Activated T-helper 1 cell treated with anti-CD3 and anti-CD28 coated beads, Interleukin-12 subunit alpha, Interleukin-12 subunit beta, Interleukin-2, Interleukin-4 antibody, amounts not matched to agents 30 ng/mL and 10 ng/mL and 1 ng/mL, durations not matched to agents 14 hours and 24 hours and 36 hours (primary cell): ENCODE data around the gene DCAF12. TPM values are rescaled to one million over a fixed set of nuclear protein-coding genes. Genes with fewer than 3 reads are reported as not detected.
"Not testable (repeated sequence)": the region's sequence is repeated elsewhere in the genome, so short reads cannot be mapped to it uniquely, and the experiment has no call there.

Experiments used
- DNase-seq: peaks from one replicate; pipeline ENCODE4 v3.0.0; 2021; ENCODE audit warnings: low spot score
- H3K27ac Mint-ChIP-seq: one replicate; pipeline ENCODE4 v1.8.0; 2021; ENCODE audit warnings: mild to moderate bottlenecking, mixed read lengths
- H3K27me3 Mint-ChIP-seq: one replicate; pipeline ENCODE4 v1.8.0; 2022; ENCODE audit warnings: mild to moderate bottlenecking, moderate library complexity, mixed read lengths; ENCODE audit not compliant: insufficient read depth
- H3K36me3 Mint-ChIP-seq: one replicate; pipeline ENCODE4 v1.8.0; 2021; ENCODE audit warnings: low read depth, mixed read lengths
- H3K4me1 Mint-ChIP-seq: one replicate; pipeline ENCODE4 v1.8.0; 2021; ENCODE audit warnings: low read depth, mixed read lengths
- H3K4me3 Mint-ChIP-seq: one replicate; pipeline ENCODE4 v1.8.0; 2021; ENCODE audit warnings: mild to moderate bottlenecking, moderate library complexity, mixed read lengths
- H3K9me3 Mint-ChIP-seq: one replicate; pipeline ENCODE4 v1.8.0; 2021; ENCODE audit warnings: mixed read lengths
- intact Hi-C: fragments of 100-400 bp; cut with micrococcal nuclease; formaldehyde crosslinking; loops from one replicate; pipeline ENCODE4 v1.15.1; 2024
- total RNA-seq: library from RNA; stranded (reverse); gene quantifications from 2 replicates; pipeline ENCODE4 v1.2.3, GENCODE V29; 2022

Gene DCAF12
- total RNA-seq, 1 donor from 2014 or later = 49.7 TPM

DNA sequence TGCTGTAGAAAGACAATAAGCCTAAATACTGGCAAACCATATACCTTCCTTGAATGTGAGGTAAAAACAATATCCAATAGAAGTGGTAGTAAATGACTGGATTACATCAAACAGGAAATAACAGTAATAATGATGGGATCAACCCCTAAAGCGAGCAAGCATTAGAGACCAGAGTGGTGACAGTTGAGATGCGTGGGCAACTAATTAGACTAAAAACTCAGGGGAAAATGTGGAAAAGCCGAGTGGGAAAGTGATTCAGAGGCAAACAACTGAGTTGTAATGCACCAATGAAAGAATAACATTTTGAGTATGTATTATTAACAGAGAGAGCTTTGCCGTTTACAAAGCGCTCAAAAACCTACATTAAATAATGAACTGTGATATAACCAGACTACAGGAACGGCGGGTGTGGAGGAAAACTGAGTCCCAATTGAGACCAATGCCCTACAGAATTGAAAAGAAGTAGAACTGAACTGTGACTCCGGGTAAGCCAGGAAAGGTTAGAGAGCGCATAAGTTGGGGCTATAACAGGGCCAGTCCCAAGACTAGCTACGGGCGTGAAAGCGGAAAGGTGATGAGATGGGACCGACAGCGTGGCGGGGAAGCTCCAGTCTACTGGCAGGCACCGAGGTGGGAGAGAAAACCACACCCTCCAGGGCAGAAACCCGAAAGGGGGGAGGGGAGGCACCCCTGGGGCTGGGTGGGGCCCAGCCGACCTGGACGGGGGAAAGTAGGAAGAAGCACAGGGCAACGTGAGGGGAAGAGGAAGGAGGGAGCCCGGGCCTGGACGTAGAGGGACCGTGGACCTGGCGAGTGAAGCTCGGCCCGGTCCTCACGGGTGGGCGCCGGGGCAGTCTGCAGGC is 78.4 kb downstream of the DCAF12 start:
- Mint-ChIP-seq H3K36me3 (peaks cover 8% of the 10 kb centered on the region), H3K27me3 (no peaks in the 10 kb centered on the region), H3K4me1 (peaks cover 38% of the 10 kb centered on the region), H3K4me3 (peak overlapping the region; percentile 98), H3K27ac (peak overlapping the region; percentile 100), H3K9me3 (no peaks in the 10 kb centered on the region)
- DNase-seq = peak; percentile 40
- intact Hi-C loops = loop anchor here (1.0 to 5.0 kb wide), 8 partner anchors 26 to 881 kb away; partner anchors contain the start of genes AQP3, B4GALT1, BAG1 and CHMP5

DNA sequence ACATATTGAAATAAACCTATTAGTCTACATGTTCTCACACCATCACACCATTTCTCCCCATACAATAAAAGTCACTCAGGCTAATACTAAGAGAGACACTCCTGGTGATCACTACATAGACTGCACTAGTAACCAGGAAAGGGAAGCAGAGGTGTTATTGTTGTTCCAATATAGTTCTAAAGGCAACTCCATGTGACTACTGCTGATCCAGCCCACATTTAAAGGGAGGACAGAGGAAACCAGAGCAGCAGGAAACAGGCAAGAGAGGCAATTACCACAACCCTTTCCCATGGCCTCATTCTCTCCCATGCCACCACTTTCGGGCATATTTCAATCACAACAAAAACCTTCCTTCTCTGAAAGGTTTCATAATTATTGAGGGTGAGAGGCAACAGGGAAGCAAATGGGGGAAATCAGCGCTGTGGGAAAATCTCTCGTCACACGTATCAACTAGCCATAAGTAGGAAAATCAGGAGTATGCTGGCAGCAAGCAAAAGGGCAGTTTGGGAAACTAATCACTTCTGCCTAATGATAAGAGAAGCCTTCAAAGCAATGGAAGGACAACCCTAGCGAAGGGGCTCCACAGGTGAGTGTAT is 79.6 kb downstream of the DCAF12 start:
- peaks cover 8% of the 10 kb centered on the region for H3K36me3 Mint-ChIP-seq
- peak overlapping the region; percentile 98 for H3K4me3 Mint-ChIP-seq
- H3K27ac Mint-ChIP-seq = peak overlapping the region; percentile 100
- intact Hi-C loops = loop anchor here (5.0 kb wide), 1 partner anchor 575 kb away; the partner anchor contains the start of gene NOL6
- H3K9me3 Mint-ChIP-seq = no peaks in the 10 kb centered on the region
- no peaks in the 10 kb centered on the region for H3K27me3 Mint-ChIP-seq
- DNase-seq = no peak
- peaks cover 33% of the 10 kb centered on the region for H3K4me1 Mint-ChIP-seq

DNA sequence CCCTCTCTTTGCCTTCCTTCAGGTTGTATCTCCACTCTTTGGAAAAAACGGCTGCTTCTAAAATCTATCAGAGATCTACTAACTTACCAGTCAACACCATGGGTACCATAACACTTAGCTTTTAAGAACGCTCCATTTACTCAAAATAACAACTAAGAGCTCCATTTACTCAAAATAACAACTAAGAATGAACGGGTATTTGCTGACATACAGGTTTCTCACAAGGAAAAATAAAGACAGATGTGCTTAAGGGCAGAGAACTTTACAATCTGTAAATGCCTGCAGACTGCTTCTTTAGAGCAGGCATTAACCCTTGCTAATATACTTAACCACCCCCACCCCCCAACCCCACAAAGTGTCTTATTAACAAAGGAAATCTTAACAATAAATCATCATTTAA is 80.6 kb downstream of the DCAF12 start:
- Mint-ChIP-seq H3K27ac (peak overlapping the region; percentile 53), H3K27me3 (no peaks in the 10 kb centered on the region), H3K4me1 (peaks cover 33% of the 10 kb centered on the region), H3K9me3 (no peaks in the 10 kb centered on the region), H3K4me3 (no peak overlapping the region), H3K36me3 (peaks cover 10% of the 10 kb centered on the region)
- intact Hi-C loops = loop anchor here (5.0 kb wide), 1 partner anchor 574 kb away; the partner anchor contains the start of gene NOL6
- DNase-seq = no peak

DNA sequence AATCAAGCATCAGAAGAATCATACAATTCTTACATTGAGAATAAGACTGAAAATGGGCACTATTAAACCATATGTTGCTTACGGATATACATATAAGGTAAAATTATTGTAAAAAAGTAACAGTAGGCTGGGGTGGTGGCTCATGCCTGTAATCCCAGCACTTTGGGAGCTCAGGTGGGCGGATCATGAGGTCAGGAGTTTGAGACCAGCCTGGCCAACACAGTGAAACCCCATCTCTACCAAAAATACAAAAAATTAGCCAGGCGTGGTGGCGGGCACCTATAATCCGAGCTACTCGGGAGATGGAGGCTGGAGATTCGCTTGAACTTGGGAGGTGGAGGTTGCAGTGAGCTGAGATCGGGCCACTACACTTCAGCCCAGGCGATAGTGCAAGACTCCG is 84.4 kb downstream of the DCAF12 start:
- H3K9me3 Mint-ChIP-seq, DNase-seq: not testable (repeated sequence)
- peaks cover 13% of the 10 kb centered on the region for H3K4me1 Mint-ChIP-seq

DNA sequence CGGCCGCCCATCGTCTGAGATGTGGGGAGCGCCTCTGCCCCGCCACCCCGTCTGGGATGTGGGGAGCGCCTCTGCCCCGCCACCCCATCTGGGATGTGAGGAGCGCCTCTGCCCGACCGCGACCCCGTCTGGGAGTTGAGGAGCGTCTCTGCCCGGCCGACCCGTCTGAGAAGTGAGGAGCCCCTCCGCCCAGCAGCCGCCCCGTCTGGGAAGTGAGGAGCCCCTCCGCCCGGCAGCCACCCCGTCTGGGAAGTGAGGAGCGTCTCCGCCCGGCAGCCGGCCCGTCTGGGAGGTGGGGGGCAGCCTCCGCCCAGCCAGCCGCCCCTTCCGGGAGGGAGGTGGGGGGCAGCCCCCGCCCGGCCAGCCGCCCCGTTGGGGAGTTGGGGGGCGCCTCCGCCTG is 87.6 kb downstream of the DCAF12 start:
- intact Hi-C loops, DNase-seq, H3K9me3 Mint-ChIP-seq, H3K4me3 Mint-ChIP-seq, H3K27ac Mint-ChIP-seq, H3K27me3 Mint-ChIP-seq: not testable (repeated sequence)
- H3K36me3 Mint-ChIP-seq = peaks cover 13% of the 10 kb centered on the region
- peaks cover 14% of the 10 kb centered on the region for H3K4me1 Mint-ChIP-seq

More for the DNA sequence above, 84.4 kb downstream of the DCAF12 start:
- intact Hi-C loops, H3K4me3 Mint-ChIP-seq, H3K27ac Mint-ChIP-seq, H3K27me3 Mint-ChIP-seq: not testable (repeated sequence)
- peaks cover 15% of the 10 kb centered on the region for H3K36me3 Mint-ChIP-seq

DNA sequence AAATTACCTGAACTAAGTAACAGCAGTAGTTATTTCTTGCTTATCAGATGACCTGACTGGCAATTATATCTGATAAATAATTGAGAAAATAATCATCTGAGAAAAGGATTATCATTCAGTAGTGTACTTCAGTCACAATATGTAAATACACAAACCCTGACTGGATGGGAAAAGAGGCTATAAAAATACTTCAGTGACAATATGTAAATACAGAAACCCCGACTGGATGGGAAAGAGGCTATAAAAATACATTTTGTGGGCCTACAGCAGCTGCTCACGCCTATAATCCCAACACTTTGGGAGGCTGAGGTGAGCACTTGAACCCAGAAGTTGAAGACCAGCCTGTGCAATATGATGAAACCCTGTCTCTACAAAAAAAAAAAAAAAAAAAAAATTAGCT is 88.9 kb downstream of the DCAF12 start:
- no peak for DNase-seq
- intact Hi-C loops = no loop called here
- H3K36me3 Mint-ChIP-seq = peaks cover 16% of the 10 kb centered on the region
- H3K27ac Mint-ChIP-seq = no peak overlapping the region
- H3K4me3 Mint-ChIP-seq = no peak overlapping the region
- H3K27me3 Mint-ChIP-seq = no peaks in the 10 kb centered on the region
- peaks cover 14% of the 10 kb centered on the region for H3K4me1 Mint-ChIP-seq
- no peaks in the 10 kb centered on the region for H3K9me3 Mint-ChIP-seq

DNA sequence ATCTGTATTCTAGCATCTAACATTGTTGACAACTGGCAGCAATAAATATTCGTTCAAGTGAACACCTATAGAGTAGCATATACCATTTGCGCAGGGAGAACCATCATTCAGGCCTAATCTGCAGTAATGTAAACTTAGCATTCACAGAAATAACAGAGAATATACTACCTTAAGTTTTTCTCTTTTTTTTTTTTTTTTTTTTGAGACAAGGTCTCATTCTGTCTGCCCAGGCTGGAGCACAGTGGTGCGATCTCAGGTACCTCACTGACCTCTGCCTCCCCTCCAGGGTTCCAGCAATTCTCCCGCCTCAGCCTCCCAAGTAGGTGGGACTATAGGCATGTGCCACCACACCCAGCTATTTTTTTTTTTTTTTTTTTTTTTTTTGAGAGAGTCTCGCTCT is 89.9 kb downstream of the DCAF12 start:
- H3K4me1 Mint-ChIP-seq = peaks cover 18% of the 10 kb centered on the region
- peaks cover 19% of the 10 kb centered on the region for H3K36me3 Mint-ChIP-seq
- no peak overlapping the region for H3K27ac Mint-ChIP-seq
- DNase-seq = no peak
- intact Hi-C loops = no loop called here
- no peak overlapping the region for H3K4me3 Mint-ChIP-seq
- H3K9me3 Mint-ChIP-seq = no peaks in the 10 kb centered on the region
- H3K27me3 Mint-ChIP-seq = no peaks in the 10 kb centered on the region

Other genes starting within 250 kb of the DCAF12 start
- 56.2 and 57.4 TPM in 2 replicates for gene UBAP2, start 77.8 kb downstream of the DCAF12 start, total RNA-seq
- gene UBAP1, start 52.3 kb upstream of the DCAF12 start, total RNA-seq = 30.0 and 33.4 TPM in 2 replicates
- gene KIF24, start 202.6 kb upstream of the DCAF12 start, total RNA-seq = 5.8 and 6.1 TPM in 2 replicates
- 31.0 TPM in 2 replicates for gene NUDT2, start 202.9 kb upstream of the DCAF12 start, total RNA-seq